ENCODE results near the gene SLC25A28.
A peak's percentile ranks its signal among the peaks of the same experiment; 100 is the strongest.

Gene SLC25A28

GRCh38 chr10:99619851-99620710, at the start of gene SLC25A28:
TSS of gene SLC25A28 (minus strand) at chr10:99620439. CDS start at chr10:99620335, 104 bp downstream.
- DNase-seq: peak; percentile 94 to 99 (median 98)

- peak in 1 of 3 experiments; percentile 0 for DNase-seq
These were observed 47.0 kb upstream of the SLC25A28 start for GRCh38 chr10:99667108-99667751.

GRCh38 chr10:99665304-99665703, 45.1 kb upstream of the SLC25A28 start:
- DNase-seq: no peak

- DNase-seq: no peak
These were observed 41.1 kb upstream of the SLC25A28 start for GRCh38 chr10:99661377-99661763.

GRCh38 chr10:99660662-99661376, 40.6 kb upstream of the SLC25A28 start:
- DNase-seq: no peak

- peak in 1 of 3 experiments; percentile 32 for DNase-seq
These were observed 39.7 kb upstream of the SLC25A28 start for GRCh38 chr10:99659868-99660366.

GRCh38 chr10:99659031-99659867, 39.0 kb upstream of the SLC25A28 start, which contains the start of gene ENTPD7:
TSS of gene ENTPD7 (plus strand) at chr10:99659509. CDS start at chr10:99659957, 448 bp downstream.
- peak; percentile 90 to 94 (median 90) for DNase-seq

GRCh38 chr10:99658622-99659030, 38.4 kb upstream of the SLC25A28 start:
- peak; percentile 21 to 69 (median 49) for DNase-seq

GRCh38 chr10:99656199-99657064, 36.2 kb upstream of the SLC25A28 start:
- no peak for DNase-seq

- no peak for DNase-seq
These were observed 34.3 kb upstream of the SLC25A28 start for GRCh38 chr10:99654390-99655175.

- DNase-seq: no peak
These were observed 32.7 kb upstream of the SLC25A28 start for GRCh38 chr10:99652800-99653390.

- no peak for DNase-seq
These were observed 28.5 kb upstream of the SLC25A28 start for GRCh38 chr10:99648717-99649116.

- DNase-seq: no peak
These were observed 27.4 kb upstream of the SLC25A28 start for GRCh38 chr10:99647601-99648151.

- DNase-seq: no peak
These were observed 13.6 kb upstream of the SLC25A28 start for GRCh38 chr10:99633832-99634231.

- no peak for DNase-seq
These were observed 11.3 kb upstream of the SLC25A28 start for GRCh38 chr10:99631496-99631895.

GRCh38 chr10:99630991-99631390, 10.8 kb upstream of the SLC25A28 start:
- DNase-seq: no peak

- no peak for DNase-seq
These were observed 10.2 kb upstream of the SLC25A28 start for GRCh38 chr10:99630433-99630832.

- no peak for DNase-seq
These were observed 9.4 kb upstream of the SLC25A28 start for GRCh38 chr10:99629625-99629978.

GRCh38 chr10:99628923-99629624, 8.8 kb upstream of the SLC25A28 start:
- no peak for DNase-seq
